K562 (cell line): ENCODE data around the gene SHH. TPM values are rescaled to one million over a fixed set of nuclear protein-coding genes. Genes with fewer than 3 reads are reported as not detected.

Source experiments
- ATAC-seq: fragments of 200-7000 bp; cut with Tn5 transposase; 3 replicates; pipeline ENCODE4 v1.9.1; 2020; ENCODE audit warnings: moderate library complexity
- BruUV-seq: library from RNA; stranded (reverse); fragments of 400-500 nt; replicated peaks from 2 replicates; lab custom pipeline; 2021; lab: Mats Ljungman, UMichigan
- CTCF ChIA-PET: fragments of 300-600 bp; formaldehyde crosslinking; extraction: SDS; loops from one replicate; lab custom pipeline; 2021; ENCODE audit warnings: low intra/inter-chr PET ratio; lab: Yijun Ruan, JAX
- POLR2A ChIA-PET: fragments of 300-600, 350-650 bp; sonication (Branson Sonifier 250); formaldehyde crosslinking; extraction: SDS; loops from one replicate; lab custom pipeline; 2021; ENCODE audit warnings: antibody characterized with exemption, inconsistent platforms; lab: Yijun Ruan, JAX
- DNase-seq, 4 experiments: peaks; one replicate each; pipeline versions ENCODE4 v3.0.0 to v3.0.0-alpha.2; 2011 to 2018; ENCODE audit warnings: low spot score in 3 of 4, mixed read lengths in 3 of 4; ENCODE audit errors: extremely low read depth in 1 of 4
- FAIRE-seq: peaks from 2 replicates; lab custom pipeline; 2011; peaks lifted over from hg19 to GRCh38; lab: Jason Lieb, UNC
- H2AFZ ChIP-seq: 2 replicates; pipeline ENCODE4 v1.6.0; 2011; ENCODE audit warnings: low read depth, low read length, control low read depth, inconsistent platforms
- H3K27ac ChIP-seq: fragments of 200-600 bp; 3 replicates; pipeline ENCODE4 v1.8.0; 2011; ENCODE audit warnings: low read depth, mild to moderate bottlenecking, control low read depth, inconsistent platforms, low read length, moderate library complexity, mixed read lengths; ENCODE audit errors: extremely low read depth
- H3K27me3 ChIP-seq, 2 experiments: fragments of 300-600 bp in 1 of 2; 2 replicates in 1 of 2; 3 replicates in 1 of 2; pipeline versions ENCODE4 v1.6.0 to v1.8.0; 2011; ENCODE audit warnings: inconsistent platforms in 2 of 2, low read length in 2 of 2, mild to moderate bottlenecking in 1 of 2, mixed read lengths in 1 of 2, moderate library complexity in 1 of 2; ENCODE audit not compliant: control insufficient read depth in 2 of 2, insufficient read depth in 2 of 2
- H3K36me3 ChIP-seq: fragments of 300-600 bp; 3 replicates; pipeline ENCODE4 v1.8.0; 2011; ENCODE audit warnings: mild to moderate bottlenecking, low read length, inconsistent platforms; ENCODE audit not compliant: control insufficient read depth, insufficient read depth
- H3K4me1 ChIP-seq, 2 experiments: fragments of 200-600 bp in 1 of 2; replicated peaks in 1 of 2; 2 replicates in 1 of 2; 3 replicates in 1 of 2; pipeline versions ENCODE4 v1.5.1 to v1.8.0; 2011; ENCODE audit warnings: inconsistent platforms in 2 of 2, low read length in 2 of 2, mild to moderate bottlenecking in 1 of 2, mixed read lengths in 1 of 2, moderate library complexity in 1 of 2; ENCODE audit not compliant: control insufficient read depth in 2 of 2, insufficient read depth in 2 of 2
- H3K4me2 ChIP-seq: 2 replicates; pipeline ENCODE4 v1.6.1; 2011; ENCODE audit warnings: low read length, control low read depth, inconsistent platforms, mixed read lengths; ENCODE audit not compliant: insufficient read depth
- H3K4me3 ChIP-seq: fragments of 200-600 bp; sonication (generic), shearing (Covaris generic); 2 replicates; pipeline ENCODE4 v1.5.1; 2016; ENCODE audit warnings: control low read depth, inconsistent platforms
- H3K79me2 ChIP-seq: fragments of 200-600 bp; 3 replicates; pipeline ENCODE4 v1.8.0; 2011; ENCODE audit warnings: low read length, inconsistent platforms; ENCODE audit not compliant: control insufficient read depth, insufficient read depth
- H3K9ac ChIP-seq, 2 experiments: 2 replicates each; pipeline versions ENCODE4 v1.6.0 to v1.6.1; 2011; ENCODE audit warnings: low read depth in 2 of 2, low read length in 2 of 2, control low read depth in 1 of 2, inconsistent platforms in 1 of 2, mild to moderate bottlenecking in 1 of 2, mixed read lengths in 1 of 2; ENCODE audit not compliant: insufficient read depth in 1 of 2
- H3K9me1 ChIP-seq: one replicate; pipeline ENCODE4 v1.6.0; 2011; ENCODE audit warnings: inconsistent platforms, mild to moderate bottlenecking, low read length, moderate library complexity; ENCODE audit not compliant: control insufficient read depth, insufficient read depth
- H3K9me3 ChIP-seq: replicated peaks from 2 replicates; pipeline ENCODE4 v1.5.1; 2011; ENCODE audit warnings: low read depth, low read length, inconsistent platforms; ENCODE audit not compliant: control insufficient read depth, insufficient read depth
- H4K20me1 ChIP-seq: replicated peaks from 2 replicates; pipeline ENCODE4 v1.6.1; 2011; ENCODE audit warnings: low read length, inconsistent platforms, mixed read lengths; ENCODE audit not compliant: control insufficient read depth, insufficient read depth
- BCL6 ChIP-seq: fragments of 250-450 bp; sonication (Bioruptor Pico); IDR thresholded peaks from 2 replicates; pipeline ENCODE4 v1.4.0; 2020
- DEAF1 ChIP-seq: fragments of 450-650 bp; formaldehyde crosslinking; IDR thresholded peaks from 2 replicates; pipeline ENCODE4 v1.4.0; 2020; ENCODE audit warnings: mild to moderate bottlenecking, moderate library complexity
- HMGXB4 ChIP-seq: sonication (generic); formaldehyde crosslinking; IDR thresholded peaks from 2 replicates; pipeline ENCODE4 v1.8.1; 2023; ENCODE audit warnings: mild to moderate bottlenecking, missing genetic modification reagents
- HOMEZ ChIP-seq: fragments of 250-450 bp; sonication (Bioruptor Pico); IDR thresholded peaks from 2 replicates; pipeline ENCODE4 v1.4.0; 2020; ENCODE audit warnings: mild to moderate bottlenecking, moderate library complexity
- TCF15 ChIP-seq: fragments of 250-450 bp; sonication (Bioruptor Pico); IDR thresholded peaks from 2 replicates; pipeline ENCODE4 v1.8.0; 2022; ENCODE audit warnings: moderate library complexity, mild to moderate bottlenecking, inconsistent platforms
- THRA ChIP-seq: fragments of 450-650 bp; IDR thresholded peaks from 2 replicates; pipeline ENCODE4 v1.6.1; 2017; ENCODE audit warnings: mild to moderate bottlenecking, moderate library complexity
- TRIM28 ChIP-seq: fragments of 450-650 bp; IDR thresholded peaks from 2 replicates; pipeline ENCODE4 v1.6.1; 2017
- ZC3H8 ChIP-seq: fragments of 450-650 bp; IDR thresholded peaks from 2 replicates; pipeline ENCODE4 v1.6.1; 2017
- ZNF124 ChIP-seq: sonication (generic); formaldehyde crosslinking; IDR thresholded peaks from 2 replicates; pipeline ENCODE4 v1.8.1; 2022; ENCODE audit warnings: missing genetic modification reagents
- ZNF311 ChIP-seq: fragments of 250-450 bp; sonication (Bioruptor Pico); IDR thresholded peaks from 2 replicates; pipeline ENCODE4 v1.4.0; 2020; ENCODE audit warnings: mild to moderate bottlenecking, moderate library complexity
- ZNF449 ChIP-seq: fragments of 250-450 bp; sonication (Bioruptor Pico); IDR thresholded peaks from 2 replicates; pipeline ENCODE4 v1.8.0; 2022; ENCODE audit warnings: moderate library complexity, mild to moderate bottlenecking, inconsistent platforms
- ZNF644 ChIP-seq: fragments of 200-800 bp; sonication (Bioruptor generic); IDR thresholded peaks from 2 replicates; pipeline ENCODE4 v1.6.1; 2016; ENCODE audit warnings: low read depth, missing genetic modification characterization, missing compliant biosample characterization
- WGBS: fragments of 100-300 bp; shearing (Covaris generic); methylation state at CpG from one replicate; pipeline ENCODE4 v1.1.6; 2016; ENCODE audit warnings: low coverage, mixed read lengths; ENCODE audit not compliant: insufficient coverage; ENCODE audit errors: missing lambda C conversion rate; 5-methylcytosine and 5-hydroxymethylcytosine counted together
- in situ Hi-C: fragments of 300-500 bp; cut with MboI; formaldehyde crosslinking; loops from 4 replicates; pipeline ENCODE4 v1.15.0; 2018; ENCODE audit warnings: inconsistent platforms, mixed read lengths
- intact Hi-C: fragments of 100-400 bp; cut with micrococcal nuclease; formaldehyde crosslinking; loops from 2 replicates; pipeline ENCODE4 v1.14.2; 2022
- polyA plus RNA-seq, 8 experiments: library from polyadenylated mRNA; depleted of rRNA in 4 of 8; stranded (reverse) in 5 of 8; unstranded in 3 of 8; fragments of >200 nt; fragmentation: Nextera tagmentation in 2 of 8; fragmentation: Illumina TruSeq in 1 of 8; extraction: Ambion mirVana in 2 of 8; extraction: Trizol in 1 of 8; gene quantifications; 2 replicates each; pipeline versions ENCODE4 v1.2.1 to v1.2.3, GENCODE V29; 2011 to 2014; ENCODE audit warnings: inconsistent platforms in 1 of 8, missing spikeins in 1 of 8
- total RNA-seq, 7 experiments: library from RNA; depleted of rRNA in 6 of 7; stranded (reverse); fragments of >200 nt in 6 of 7; fragmentation: Illumina TruSeq in 2 of 7; extraction: Trizol in 2 of 7; gene quantifications; 2 replicates each; pipeline versions ENCODE4 v1.2.1 to v1.2.3, GENCODE V29; 2011 to 2021; ENCODE audit warnings: low replicate concordance in 1 of 7

SHH gene
- total and polyA plus RNA-seq, 9 of the 15 experiments (the other 6 are each of a cell fraction or from before 2014, with no cell fraction given): 0.09 TPM; not detected in 8

GRCh38 chr7:155824227-155824886 lies 12.1 kb upstream of the SHH start (continued):
- TF ChIP-seq TCF15: no peak
- no peak for TF ChIP-seq ZNF311
- TF ChIP-seq ZC3H8: no peak
- no peak for TF ChIP-seq TRIM28
- TF ChIP-seq ZNF124 (CRISPR knock-in tag): no peak
- no peak for TF ChIP-seq BCL6
- no peak for TF ChIP-seq ZNF449 (CRISPR knock-in tag)
- no peak for TF ChIP-seq THRA

GRCh38 chr7:155821851-155822250 lies 9.6 kb upstream of the SHH start:
- no peak overlapping the region for H3K4me2 ChIP-seq
- H2AFZ ChIP-seq: no peak overlapping the region
- ChIA-PET CTCF (no interaction called here), POLR2A (interaction anchor here (0.7 kb wide), 2 partner anchors 8 to 734 kb away, joined by 3 read pairs; no protein-coding TSS in a partner anchor)
- H3K9ac ChIP-seq: no peak overlapping the region
- peaks cover 63 to 88% of the 10 kb centered on the region in 2 experiments for H3K27me3 ChIP-seq
- H3K4me1 ChIP-seq: peaks cover 0 to 3% of the 10 kb centered on the region in 2 experiments; a peak in 1 of 5 replicates
- H3K79me2 ChIP-seq: no peaks in the 10 kb centered on the region
- no peaks in the 10 kb centered on the region for H3K36me3 ChIP-seq
- 0% methylated on average over 11 of the region's 11 CpGs for WGBS
- BruUV-seq: no TSS peak
- no peak overlapping the region for H3K27ac ChIP-seq
- no peak overlapping the region for H3K4me3 ChIP-seq
- ATAC-seq (no peak), FAIRE-seq (no peak), DNase-seq (no peak)
- H3K9me3 ChIP-seq: no peaks in the 10 kb centered on the region
- intact Hi-C loops (no loop called here), in situ Hi-C loops (no loop called here)
- H3K9me1 ChIP-seq: no peaks in the 10 kb centered on the region
- 0 out of 2 replicates have a peak, but pooled peaks cover 6% of the 10 kb centered on the region for H4K20me1 ChIP-seq
- TF ChIP-seq HMGXB4: no peak
- no peak for TF ChIP-seq HOMEZ (CRISPR knock-in tag)
- TF ChIP-seq ZNF644 (tag): no peak
- no peak for TF ChIP-seq DEAF1 (CRISPR knock-in tag)
